Pons (tissue), 1 donor: ENCODE data around the gene GALNT13.

Source experiments
- DNase-seq: peaks from one replicate; pipeline ENCODE4 v3.0.0-alpha.2; 2016; ENCODE audit warnings: low spot score

The GALNT13 gene

GRCh38 chr2:154307007-154307406 is 435.3 kb downstream of the GALNT13 start:
- DNase-seq = no peak

GRCh38 chr2:154324601-154325000 is 452.9 kb downstream of the GALNT13 start:
- no peak for DNase-seq

- no peak for DNase-seq
These were observed 457.8 kb downstream of the GALNT13 start for GRCh38 chr2:154329510-154329909.

GRCh38 chr2:154331784-154332183 is 460.1 kb downstream of the GALNT13 start:
- DNase-seq = no peak

- no peak for DNase-seq
These were observed 464.5 kb downstream of the GALNT13 start for GRCh38 chr2:154336201-154336600.

GRCh38 chr2:154338352-154338967 is 466.7 kb downstream of the GALNT13 start:
- no peak for DNase-seq

GRCh38 chr2:154343282-154343681 is 471.6 kb downstream of the GALNT13 start:
- no peak for DNase-seq

- DNase-seq = no peak
These were observed 479.2 kb downstream of the GALNT13 start for GRCh38 chr2:154350911-154351310.

GRCh38 chr2:154361276-154361675 is 489.6 kb downstream of the GALNT13 start:
- no peak for DNase-seq

- DNase-seq = no peak
These were observed 496.4 kb downstream of the GALNT13 start for GRCh38 chr2:154368153-154368552.

GRCh38 chr2:154370873-154371272 is 499.2 kb downstream of the GALNT13 start:
- no peak for DNase-seq

- DNase-seq = no peak
These were observed 502.7 kb downstream of the GALNT13 start for GRCh38 chr2:154374416-154374815.

GRCh38 chr2:154375579-154375931 is 503.8 kb downstream of the GALNT13 start:
- peak; percentile 91 for DNase-seq

- DNase-seq = no peak
These were observed 510.4 kb downstream of the GALNT13 start for GRCh38 chr2:154381931-154382794.

GRCh38 chr2:154386186-154386585 is 514.5 kb downstream of the GALNT13 start:
- DNase-seq = no peak

- no peak for DNase-seq
These were observed 519.3 kb downstream of the GALNT13 start for GRCh38 chr2:154391051-154391450.

GRCh38 chr2:154392256-154392655 is 520.5 kb downstream of the GALNT13 start:
- DNase-seq = no peak

GRCh38 chr2:154394600-154394999 is 522.9 kb downstream of the GALNT13 start:
- no peak for DNase-seq

- no peak for DNase-seq
These were observed 529.0 kb downstream of the GALNT13 start for GRCh38 chr2:154400563-154401290.

- peak; percentile 50 for DNase-seq
These were observed 530.5 kb downstream of the GALNT13 start for GRCh38 chr2:154402213-154402612.

- DNase-seq = no peak
These were observed 531.6 kb downstream of the GALNT13 start for GRCh38 chr2:154403242-154403790.

GRCh38 chr2:154408786-154409185 is 537.1 kb downstream of the GALNT13 start:
- DNase-seq = no peak

- DNase-seq = no peak
These were observed 550.5 kb downstream of the GALNT13 start for GRCh38 chr2:154422251-154422650.
